ENCODE measurements around the gene PRR11. TPM values are rescaled to one million over a fixed set of nuclear protein-coding genes. Genes with fewer than 3 reads are reported as not detected.

PRR11 gene
- 55.4 TPM for polyA plus RNA-seq (2013, experiment 1 of 4)
- polyA plus RNA-seq (2013, experiment 2 of 4) = 55.7 TPM
- polyA plus RNA-seq (2013, experiment 3 of 4) = 59.8 TPM
- polyA plus RNA-seq (2013, experiment 4 of 4) = 62.4 TPM

GRCh38 chr17:59155439-59156177 lies at the start of gene PRR11:
PRR11 (plus strand) TSS chr17:59155746; CDS start chr17:59169753, 14,007 bp downstream.
- H3K9me3 ChIP-seq (ENCODE audit: control insufficient read depth, low read length) = no peaks in the 10 kb centered on the region
- peaks cover 2% of the 10 kb centered on the region for H3K36me3 ChIP-seq (ENCODE audit: control insufficient read depth, insufficient read depth, low read length)
- no peaks in the 10 kb centered on the region for H3K27me3 ChIP-seq (ENCODE audit: control insufficient read depth, insufficient read depth, low read length, poor library complexity, severe bottlenecking)
- WGBS, 2 experiments = 1 to 2% methylated on average over 25 of the region's 25 CpGs
- H3K4me3 ChIP-seq (ENCODE audit: insufficient read depth, low read depth, low read length) = peak within 1 kb of the TSS; percentile 70
- peaks cover 11% of the 10 kb centered on the region for H3K4me1 ChIP-seq (ENCODE audit: control insufficient read depth, insufficient read depth, low read length)
- H3K27ac ChIP-seq (ENCODE audit: insufficient read depth, low read depth, low read length, poor library complexity, severe bottlenecking) = peak within 1 kb of the TSS; percentile 99

GRCh38 chr17:59105852-59106462 lies 49.6 kb upstream of the PRR11 start:
- H3K9me3 ChIP-seq (ENCODE audit: control insufficient read depth, low read length) = no peaks in the 10 kb centered on the region
- peak overlapping the region; percentile 78 for H3K27ac ChIP-seq (ENCODE audit: insufficient read depth, low read depth, low read length, poor library complexity, severe bottlenecking)
- WGBS, 2 experiments = 0% methylated on average over 18 of the region's 18 CpGs
- no peaks in the 10 kb centered on the region for H3K27me3 ChIP-seq (ENCODE audit: control insufficient read depth, insufficient read depth, low read length, poor library complexity, severe bottlenecking)
- no peaks in the 10 kb centered on the region for H3K36me3 ChIP-seq (ENCODE audit: control insufficient read depth, insufficient read depth, low read length)
- no peaks in the 10 kb centered on the region for H3K4me1 ChIP-seq (ENCODE audit: control insufficient read depth, insufficient read depth, low read length)
- peak overlapping the region; percentile 91 for H3K4me3 ChIP-seq (ENCODE audit: insufficient read depth, low read depth, low read length)

- Histone ChIP-seq H3K4me1 (ENCODE audit: control insufficient read depth, insufficient read depth, low read length) (no peaks in the 10 kb centered on the region), H3K9me3 (ENCODE audit: control insufficient read depth, low read length) (no peaks in the 10 kb centered on the region), H3K27ac (ENCODE audit: insufficient read depth, low read depth, low read length, poor library complexity, severe bottlenecking) (peak within 1 kb of the TSS; percentile 85), H3K27me3 (ENCODE audit: control insufficient read depth, insufficient read depth, low read length, poor library complexity, severe bottlenecking) (no peaks in the 10 kb centered on the region), H3K4me3 (ENCODE audit: insufficient read depth, low read depth, low read length) (peak within 1 kb of the TSS; percentile 91), H3K36me3 (ENCODE audit: control insufficient read depth, insufficient read depth, low read length) (no peaks in the 10 kb centered on the region)
- WGBS, 2 experiments = 0 to 1% methylated on average over 89 of the region's 89 CpGs
Observed at GRCh38 chr17:59106463-59107305, 48.9 kb upstream of the PRR11 start, which contains the start of gene TRIM37. TRIM37 (minus strand) TSS chr17:59106880; CDS start chr17:59106461, 419 bp downstream.

- no peaks in the 10 kb centered on the region for H3K9me3 ChIP-seq (ENCODE audit: control insufficient read depth, low read length)
- no peaks in the 10 kb centered on the region for H3K36me3 ChIP-seq (ENCODE audit: control insufficient read depth, insufficient read depth, low read length)
- H3K4me3 ChIP-seq (ENCODE audit: insufficient read depth, low read depth, low read length) = peak overlapping the region; percentile 91
- WGBS, 2 experiments = 3 to 10% methylated on average over 9 of the region's 10 CpGs
- H3K27me3 ChIP-seq (ENCODE audit: control insufficient read depth, insufficient read depth, low read length, poor library complexity, severe bottlenecking) = no peaks in the 10 kb centered on the region
- peak overlapping the region; percentile 85 for H3K27ac ChIP-seq (ENCODE audit: insufficient read depth, low read depth, low read length, poor library complexity, severe bottlenecking)
- no peaks in the 10 kb centered on the region for H3K4me1 ChIP-seq (ENCODE audit: control insufficient read depth, insufficient read depth, low read length)
Observed at GRCh38 chr17:59107306-59107670, 48.3 kb upstream of the PRR11 start.

GRCh38 chr17:59108400-59109102 lies 47.0 kb upstream of the PRR11 start:
- Histone ChIP-seq H3K36me3 (ENCODE audit: control insufficient read depth, insufficient read depth, low read length) (no peaks in the 10 kb centered on the region), H3K4me3 (ENCODE audit: insufficient read depth, low read depth, low read length) (no peak overlapping the region), H3K4me1 (ENCODE audit: control insufficient read depth, insufficient read depth, low read length) (no peaks in the 10 kb centered on the region), H3K27ac (ENCODE audit: insufficient read depth, low read depth, low read length, poor library complexity, severe bottlenecking) (no peak overlapping the region), H3K9me3 (ENCODE audit: control insufficient read depth, low read length) (no peaks in the 10 kb centered on the region), H3K27me3 (ENCODE audit: control insufficient read depth, insufficient read depth, low read length, poor library complexity, severe bottlenecking) (no peaks in the 10 kb centered on the region)
- WGBS, 2 experiments = 93 to 98% methylated on average over 7 of the region's 7 CpGs

- Histone ChIP-seq H3K4me1 (ENCODE audit: control insufficient read depth, insufficient read depth, low read length) (no peaks in the 10 kb centered on the region), H3K27me3 (ENCODE audit: control insufficient read depth, insufficient read depth, low read length, poor library complexity, severe bottlenecking) (no peaks in the 10 kb centered on the region), H3K4me3 (ENCODE audit: insufficient read depth, low read depth, low read length) (no peak overlapping the region), H3K36me3 (ENCODE audit: control insufficient read depth, insufficient read depth, low read length) (peaks cover 9% of the 10 kb centered on the region), H3K9me3 (ENCODE audit: control insufficient read depth, low read length) (no peaks in the 10 kb centered on the region), H3K27ac (ENCODE audit: insufficient read depth, low read depth, low read length, poor library complexity, severe bottlenecking) (no peak overlapping the region)
Observed at GRCh38 chr17:59110973-59111372, 44.6 kb upstream of the PRR11 start.

- Histone ChIP-seq H3K36me3 (ENCODE audit: control insufficient read depth, insufficient read depth, low read length) (peaks cover 11% of the 10 kb centered on the region), H3K4me1 (ENCODE audit: control insufficient read depth, insufficient read depth, low read length) (no peaks in the 10 kb centered on the region), H3K27ac (ENCODE audit: insufficient read depth, low read depth, low read length, poor library complexity, severe bottlenecking) (no peak overlapping the region), H3K4me3 (ENCODE audit: insufficient read depth, low read depth, low read length) (no peak overlapping the region), H3K9me3 (ENCODE audit: control insufficient read depth, low read length) (no peaks in the 10 kb centered on the region), H3K27me3 (ENCODE audit: control insufficient read depth, insufficient read depth, low read length, poor library complexity, severe bottlenecking) (no peaks in the 10 kb centered on the region)
- WGBS, 2 experiments = 89 to 93% methylated on average over 2 to 3 of the region's 3 CpGs
Observed at GRCh38 chr17:59111539-59111938, 44.0 kb upstream of the PRR11 start.

GRCh38 chr17:59115474-59115873 lies 40.1 kb upstream of the PRR11 start:
- WGBS, 2 experiments = 94 to 95% methylated on average over 9 of the region's 9 CpGs
- Histone ChIP-seq H3K4me1 (ENCODE audit: control insufficient read depth, insufficient read depth, low read length) (no peaks in the 10 kb centered on the region), H3K9me3 (ENCODE audit: control insufficient read depth, low read length) (no peaks in the 10 kb centered on the region), H3K27ac (ENCODE audit: insufficient read depth, low read depth, low read length, poor library complexity, severe bottlenecking) (no peak overlapping the region), H3K27me3 (ENCODE audit: control insufficient read depth, insufficient read depth, low read length, poor library complexity, severe bottlenecking) (no peaks in the 10 kb centered on the region), H3K4me3 (ENCODE audit: insufficient read depth, low read depth, low read length) (no peak overlapping the region), H3K36me3 (ENCODE audit: control insufficient read depth, insufficient read depth, low read length) (peaks cover 24% of the 10 kb centered on the region)

- Histone ChIP-seq H3K27ac (ENCODE audit: insufficient read depth, low read depth, low read length, poor library complexity, severe bottlenecking) (no peak overlapping the region), H3K4me3 (ENCODE audit: insufficient read depth, low read depth, low read length) (no peak overlapping the region), H3K9me3 (ENCODE audit: control insufficient read depth, low read length) (no peaks in the 10 kb centered on the region), H3K27me3 (ENCODE audit: control insufficient read depth, insufficient read depth, low read length, poor library complexity, severe bottlenecking) (no peaks in the 10 kb centered on the region), H3K36me3 (ENCODE audit: control insufficient read depth, insufficient read depth, low read length) (peaks cover 12% of the 10 kb centered on the region), H3K4me1 (ENCODE audit: control insufficient read depth, insufficient read depth, low read length) (no peaks in the 10 kb centered on the region)
- 95 to 96% methylated on average over 8 to 9 of the region's 9 CpGs for WGBS, 2 experiments
Observed at GRCh38 chr17:59121901-59122480, 33.6 kb upstream of the PRR11 start.

All from ectodermal cell (in vitro differentiated cells).